Bone marrow (tissue), 2 donors: ENCODE data around the gene TIMP4.
A peak's percentile ranks its signal among the peaks of the same experiment; 100 is the strongest.

Experiments used
- DNase-seq, 2 donors: peaks; one replicate each; lab custom pipeline; 2025; lab: John Stamatoyannopoulos, UW

TIMP4 gene

DNA sequence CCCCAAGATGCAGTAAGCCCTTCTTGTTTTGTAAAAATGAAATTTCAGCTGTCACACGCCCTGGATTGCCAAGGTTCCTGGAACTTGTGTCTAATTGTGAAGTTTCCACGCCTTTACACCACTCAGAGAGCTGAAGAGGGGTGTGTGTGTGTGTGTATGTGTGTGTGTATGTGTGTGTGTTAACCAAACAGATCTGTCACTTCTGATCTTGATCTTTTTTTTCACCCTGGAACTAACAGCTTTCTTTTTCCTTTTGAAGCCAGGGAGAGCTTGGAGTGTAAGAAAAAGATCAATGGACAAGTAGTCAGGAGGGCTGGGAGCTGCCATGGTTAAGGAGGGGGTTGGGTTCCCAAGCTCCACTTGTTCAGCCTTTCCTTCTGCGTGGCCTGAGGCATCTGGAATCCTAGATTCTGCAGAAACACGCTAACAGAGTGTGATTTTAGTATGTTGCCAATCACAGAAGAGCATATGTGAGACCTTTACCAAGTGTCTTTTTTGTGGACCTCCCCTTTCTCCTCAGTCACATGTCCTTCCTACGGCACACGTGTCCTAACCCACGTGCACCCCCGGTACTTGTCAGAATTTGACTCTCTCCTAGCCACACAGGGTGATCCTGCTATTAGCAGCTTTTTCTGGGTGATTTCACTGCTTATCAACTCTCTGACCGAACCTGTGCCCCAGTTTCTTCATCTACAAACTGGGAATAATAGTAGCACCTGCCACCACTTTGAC lies 11.5 kb downstream of the TIMP4 start:
- DNase-seq = no peak

GRCh38 chr3:12143949-12144504 lies 14.7 kb downstream of the TIMP4 start:
- DNase-seq = no peak

GRCh38 chr3:12142476-12142875 lies 16.2 kb downstream of the TIMP4 start:
- no peak for DNase-seq

GRCh38 chr3:12141350-12141749 lies 17.4 kb downstream of the TIMP4 start:
- no peak for DNase-seq

DNA sequence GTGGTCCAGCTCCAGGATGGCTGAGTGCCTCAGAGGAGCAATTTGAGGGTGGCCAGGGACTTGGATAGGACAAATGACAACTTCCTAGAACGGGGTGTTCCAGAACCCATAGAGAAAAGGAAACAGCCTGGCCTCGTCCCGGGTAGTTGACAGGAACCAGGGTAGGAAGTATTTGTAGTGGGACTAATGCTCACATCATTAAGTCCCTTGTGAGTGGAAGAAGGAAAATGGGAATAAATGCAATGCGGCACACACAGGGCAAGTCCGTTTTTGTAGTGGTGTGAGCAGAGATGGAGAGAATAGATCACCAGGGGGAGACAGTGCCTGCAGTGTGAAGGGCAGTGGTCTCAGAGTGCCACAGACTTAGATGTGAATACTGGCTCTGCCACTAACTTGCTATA lies 19.6 kb downstream of the TIMP4 start:
- DNase-seq = peak in 1 of 2 donors; percentile 37

- no peak for DNase-seq
Measured at GRCh38 chr3:12138044-12138443, 20.7 kb downstream of the TIMP4 start.

GRCh38 chr3:12136371-12136770 lies 22.3 kb downstream of the TIMP4 start:
- no peak for DNase-seq

GRCh38 chr3:12135029-12135657 lies 23.6 kb downstream of the TIMP4 start:
- peak; percentile 21 to 33 for DNase-seq

DNA sequence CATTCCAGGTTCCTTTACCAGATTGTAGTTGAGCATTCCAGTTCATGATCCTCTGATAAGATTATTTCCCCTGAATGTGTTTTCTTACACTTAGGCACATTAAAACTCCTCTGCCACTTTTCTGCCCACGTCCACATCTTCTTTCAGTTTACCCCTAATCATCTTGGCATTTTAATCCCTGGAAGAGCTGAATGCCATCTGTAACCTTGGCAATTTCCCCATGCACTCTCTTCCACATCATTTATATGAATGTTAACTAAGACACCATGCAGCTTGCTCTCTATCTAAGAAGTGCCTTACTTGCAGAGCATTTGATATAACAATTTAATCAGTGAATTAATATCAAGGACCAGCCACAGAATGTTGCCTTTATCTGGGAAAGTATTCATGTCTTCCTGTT lies 25.8 kb downstream of the TIMP4 start:
- DNase-seq = no peak

DNA sequence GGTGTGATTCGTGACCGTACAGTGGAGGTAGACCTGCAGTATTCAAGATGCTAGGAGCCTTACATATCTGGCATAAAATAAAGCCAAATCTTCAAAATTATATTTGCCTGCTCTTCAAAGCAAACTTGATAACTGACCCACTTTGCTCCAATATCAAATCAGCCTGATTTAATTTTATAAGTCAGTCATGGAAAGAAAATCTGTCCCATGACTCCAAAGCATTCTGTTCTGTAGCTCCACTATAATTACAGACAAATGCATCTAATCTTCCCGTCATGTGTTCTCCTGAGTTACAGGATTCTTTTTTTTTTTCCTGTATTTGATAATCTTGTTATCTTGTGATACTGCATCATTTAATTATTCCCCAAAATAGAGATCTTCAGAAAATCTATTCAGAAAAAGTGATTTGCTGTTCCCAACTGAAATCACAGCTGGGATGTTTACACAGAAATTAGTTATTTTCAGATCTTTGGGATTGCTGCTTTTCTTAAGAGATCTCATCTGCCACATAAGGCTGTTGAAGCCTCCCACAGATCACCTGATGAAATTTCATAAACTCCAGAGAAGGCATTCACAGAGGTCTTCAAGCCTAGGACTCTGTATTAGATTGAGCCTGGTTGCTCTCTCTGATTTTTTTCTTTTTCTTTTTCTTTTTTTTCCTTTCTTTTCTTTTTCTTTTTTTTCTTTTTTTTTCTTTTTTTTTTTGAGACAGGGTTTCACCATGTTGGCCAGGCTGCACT lies 27.2 kb downstream of the TIMP4 start:
- DNase-seq = no peak

- no peak for DNase-seq
Measured at GRCh38 chr3:12127391-12127790, 31.3 kb downstream of the TIMP4 start.

DNA sequence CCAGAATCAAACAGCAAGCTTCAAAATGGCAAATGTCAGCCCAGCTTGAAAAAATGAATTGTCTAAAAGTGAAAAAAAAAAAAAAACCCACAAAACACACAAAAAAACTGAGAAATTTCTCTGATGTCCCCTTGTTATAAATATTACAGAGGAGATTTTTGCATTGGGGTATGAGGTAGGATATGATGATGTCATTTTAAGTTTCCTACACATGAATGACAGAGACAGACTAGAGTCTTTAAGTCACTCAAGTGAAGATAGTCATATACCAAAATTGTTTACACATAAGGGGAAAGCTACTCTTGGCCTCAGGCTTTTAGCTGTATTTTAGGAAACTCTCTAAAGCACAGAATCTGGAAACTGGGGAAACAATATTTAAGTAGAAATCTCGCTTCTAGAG lies 32.9 kb downstream of the TIMP4 start:
- DNase-seq = no peak

GRCh38 chr3:12121466-12121865 lies 37.2 kb downstream of the TIMP4 start:
- no peak for DNase-seq

GRCh38 chr3:12120374-12121140 lies 38.2 kb downstream of the TIMP4 start:
- DNase-seq = no peak

GRCh38 chr3:12117473-12117872 lies 41.2 kb downstream of the TIMP4 start:
- DNase-seq = no peak

DNA sequence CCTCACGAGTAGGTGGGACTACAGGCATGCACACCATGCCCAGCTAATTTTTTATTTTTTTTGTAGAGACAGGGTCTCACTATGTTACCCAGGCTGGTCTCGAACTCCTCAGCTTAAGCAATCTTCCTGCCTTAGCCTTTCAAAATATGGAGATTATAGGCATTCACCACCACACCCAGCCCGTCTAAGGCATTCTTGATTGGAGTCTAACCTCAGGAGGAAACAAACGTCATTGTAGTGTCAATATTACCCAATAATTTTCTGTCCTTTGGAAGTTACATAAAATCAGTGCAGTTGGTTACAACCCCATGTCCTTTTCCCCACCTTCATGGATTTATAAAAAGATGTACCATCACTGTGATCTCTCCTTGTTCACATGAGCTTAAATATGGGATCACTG lies 41.8 kb downstream of the TIMP4 start:
- no peak for DNase-seq

GRCh38 chr3:12115849-12116248 lies 42.9 kb downstream of the TIMP4 start:
- DNase-seq = no peak

DNA sequence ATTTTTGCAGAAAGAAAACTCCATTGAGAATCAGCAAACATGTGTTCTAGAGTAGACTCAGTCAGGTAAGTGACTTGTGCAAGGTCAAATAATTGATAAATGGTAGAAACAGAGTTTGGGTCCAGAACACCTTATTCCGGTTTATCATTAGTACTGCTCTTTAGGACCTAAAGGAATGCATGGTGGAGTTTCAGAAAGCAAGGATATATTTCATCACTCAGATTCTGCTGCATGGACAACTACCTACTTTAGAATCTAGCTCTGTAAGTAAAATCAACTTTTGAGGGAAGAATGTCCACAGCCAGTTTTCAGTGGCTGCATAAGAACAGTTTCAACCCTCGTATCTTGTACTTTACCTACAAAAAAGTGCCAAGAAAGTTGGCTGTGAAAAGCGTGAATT lies 43.6 kb downstream of the TIMP4 start:
- no peak for DNase-seq

GRCh38 chr3:12114251-12114650 lies 44.5 kb downstream of the TIMP4 start:
- DNase-seq = no peak

GRCh38 chr3:12107071-12107713 lies 51.5 kb downstream of the TIMP4 start:
- no peak for DNase-seq
